HL-60 (cell line): ENCODE data around the gene SLC24A3.

Experiments
- DNase-seq, 2 experiments: peaks; one replicate each; pipeline ENCODE4 v3.0.0-alpha.2; 2010 to 2020; ENCODE audit warnings: low read depth in 1 of 2, low spot score in 1 of 2
- H3K27ac ChIP-seq: fragments of 250-450 bp; sonication (Bioruptor Pico); replicated peaks from 2 replicates; pipeline ENCODE4 v1.5.1; 2020; ENCODE audit warnings: mild to moderate bottlenecking, moderate library complexity
- H3K27me3 ChIP-seq: fragments of 250-450 bp; sonication (Bioruptor Pico); 2 replicates; pipeline ENCODE4 v1.5.1; 2021; ENCODE audit warnings: mild to moderate bottlenecking, moderate library complexity; ENCODE audit not compliant: insufficient read depth, poor library complexity, severe bottlenecking
- H3K4me3 ChIP-seq: replicated peaks from 2 replicates; pipeline ENCODE4 v1.5.1; 2011; ENCODE audit warnings: mild to moderate bottlenecking, control low read depth, low read length; ENCODE audit not compliant: insufficient read depth
- GABPA ChIP-seq: IDR thresholded peaks from 2 replicates; pipeline ENCODE4 v1.6.1; 2012; ENCODE audit warnings: low read depth
- POLR2AphosphoS5 ChIP-seq: IDR thresholded peaks from 2 replicates; pipeline ENCODE4 v1.6.1; 2012; ENCODE audit warnings: low read depth
- SPI1 ChIP-seq: IDR thresholded peaks from 2 replicates; pipeline ENCODE4 v1.6.1; 2012; ENCODE audit warnings: low read depth, mild to moderate bottlenecking, borderline replicate concordance
- TF ChIP-seq, protein P1 (sequence below): IDR thresholded peaks from 2 replicates; pipeline ENCODE4 v1.6.1; 2012; ENCODE audit warnings: low read depth; ENCODE audit not compliant: insufficient replicate concordance
- TF ChIP-seq, protein P2 (sequence below): IDR thresholded peaks from one replicate; pipeline ENCODE4 v1.5.1; 2011; ENCODE audit warnings: low read length, control low read depth, inconsistent platforms; ENCODE audit not compliant: insufficient read depth

SLC24A3 gene

GRCh38 chr20:19602675-19603375 lies 390.4 kb downstream of the SLC24A3 start:
- TF ChIP-seq, protein P1, sequence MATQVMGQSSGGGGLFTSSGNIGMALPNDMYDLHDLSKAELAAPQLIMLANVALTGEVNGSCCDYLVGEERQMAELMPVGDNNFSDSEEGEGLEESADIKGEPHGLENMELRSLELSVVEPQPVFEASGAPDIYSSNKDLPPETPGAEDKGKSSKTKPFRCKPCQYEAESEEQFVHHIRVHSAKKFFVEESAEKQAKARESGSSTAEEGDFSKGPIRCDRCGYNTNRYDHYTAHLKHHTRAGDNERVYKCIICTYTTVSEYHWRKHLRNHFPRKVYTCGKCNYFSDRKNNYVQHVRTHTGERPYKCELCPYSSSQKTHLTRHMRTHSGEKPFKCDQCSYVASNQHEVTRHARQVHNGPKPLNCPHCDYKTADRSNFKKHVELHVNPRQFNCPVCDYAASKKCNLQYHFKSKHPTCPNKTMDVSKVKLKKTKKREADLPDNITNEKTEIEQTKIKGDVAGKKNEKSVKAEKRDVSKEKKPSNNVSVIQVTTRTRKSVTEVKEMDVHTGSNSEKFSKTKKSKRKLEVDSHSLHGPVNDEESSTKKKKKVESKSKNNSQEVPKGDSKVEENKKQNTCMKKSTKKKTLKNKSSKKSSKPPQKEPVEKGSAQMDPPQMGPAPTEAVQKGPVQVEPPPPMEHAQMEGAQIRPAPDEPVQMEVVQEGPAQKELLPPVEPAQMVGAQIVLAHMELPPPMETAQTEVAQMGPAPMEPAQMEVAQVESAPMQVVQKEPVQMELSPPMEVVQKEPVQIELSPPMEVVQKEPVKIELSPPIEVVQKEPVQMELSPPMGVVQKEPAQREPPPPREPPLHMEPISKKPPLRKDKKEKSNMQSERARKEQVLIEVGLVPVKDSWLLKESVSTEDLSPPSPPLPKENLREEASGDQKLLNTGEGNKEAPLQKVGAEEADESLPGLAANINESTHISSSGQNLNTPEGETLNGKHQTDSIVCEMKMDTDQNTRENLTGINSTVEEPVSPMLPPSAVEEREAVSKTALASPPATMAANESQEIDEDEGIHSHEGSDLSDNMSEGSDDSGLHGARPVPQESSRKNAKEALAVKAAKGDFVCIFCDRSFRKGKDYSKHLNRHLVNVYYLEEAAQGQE = no peak
- no peak for TF ChIP-seq GABPA
- no peak for TF ChIP-seq SPI1
- TF ChIP-seq, protein P2, sequence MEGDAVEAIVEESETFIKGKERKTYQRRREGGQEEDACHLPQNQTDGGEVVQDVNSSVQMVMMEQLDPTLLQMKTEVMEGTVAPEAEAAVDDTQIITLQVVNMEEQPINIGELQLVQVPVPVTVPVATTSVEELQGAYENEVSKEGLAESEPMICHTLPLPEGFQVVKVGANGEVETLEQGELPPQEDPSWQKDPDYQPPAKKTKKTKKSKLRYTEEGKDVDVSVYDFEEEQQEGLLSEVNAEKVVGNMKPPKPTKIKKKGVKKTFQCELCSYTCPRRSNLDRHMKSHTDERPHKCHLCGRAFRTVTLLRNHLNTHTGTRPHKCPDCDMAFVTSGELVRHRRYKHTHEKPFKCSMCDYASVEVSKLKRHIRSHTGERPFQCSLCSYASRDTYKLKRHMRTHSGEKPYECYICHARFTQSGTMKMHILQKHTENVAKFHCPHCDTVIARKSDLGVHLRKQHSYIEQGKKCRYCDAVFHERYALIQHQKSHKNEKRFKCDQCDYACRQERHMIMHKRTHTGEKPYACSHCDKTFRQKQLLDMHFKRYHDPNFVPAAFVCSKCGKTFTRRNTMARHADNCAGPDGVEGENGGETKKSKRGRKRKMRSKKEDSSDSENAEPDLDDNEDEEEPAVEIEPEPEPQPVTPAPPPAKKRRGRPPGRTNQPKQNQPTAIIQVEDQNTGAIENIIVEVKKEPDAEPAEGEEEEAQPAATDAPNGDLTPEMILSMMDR = no peak
- TF ChIP-seq POLR2AphosphoS5 = no peak
- H3K27me3 ChIP-seq = no peaks in the 10 kb centered on the region
- no peak for DNase-seq
- no peak overlapping the region for H3K27ac ChIP-seq
- no peak overlapping the region for H3K4me3 ChIP-seq

GRCh38 chr20:19603376-19603750 lies 390.9 kb downstream of the SLC24A3 start:
- TF ChIP-seq, protein P1 = no peak
- TF ChIP-seq, protein P2 = no peak
- TF ChIP-seq POLR2AphosphoS5 = no peak
- no peak for TF ChIP-seq SPI1
- no peak for TF ChIP-seq GABPA
- no peaks in the 10 kb centered on the region for H3K27me3 ChIP-seq

GRCh38 chr20:19605786-19606485 lies 393.5 kb downstream of the SLC24A3 start:
- Histone ChIP-seq H3K27me3 (no peaks in the 10 kb centered on the region), H3K27ac (no peak overlapping the region), H3K4me3 (no peak overlapping the region)
- no peak for DNase-seq
- TF ChIP-seq, protein P1 = no peak
- TF ChIP-seq, protein P2 = no peak
- TF ChIP-seq SPI1 = no peak
- no peak for TF ChIP-seq GABPA
- TF ChIP-seq POLR2AphosphoS5 = no peak

More at GRCh38 chr20:19603376-19603750, 390.9 kb downstream of the SLC24A3 start:
- Histone ChIP-seq H3K27ac (no peak overlapping the region), H3K4me3 (no peak overlapping the region)
- no peak for DNase-seq
